BE2C (cell line): ENCODE results near the gene TMOD2.

Experiments
- DNase-seq: peaks from one replicate; pipeline ENCODE4 v3.0.0-alpha.2; 2020
- H3K27me3 ChIP-seq: fragments of 250-450 bp; sonication (Bioruptor Pico); 2 replicates; pipeline ENCODE4 v1.5.1; 2020; ENCODE audit warnings: mild to moderate bottlenecking
- H3K36me3 ChIP-seq: fragments of 250-450 bp; sonication (Bioruptor Pico); 2 replicates; pipeline ENCODE4 v1.5.1; 2020; ENCODE audit warnings: mild to moderate bottlenecking
- H3K4me1 ChIP-seq: fragments of 250-450 bp; sonication (Bioruptor Pico); 2 replicates; pipeline ENCODE4 v1.5.1; 2020
- H3K4me3 ChIP-seq: 2 replicates; pipeline ENCODE4 v1.5.1; 2011; ENCODE audit warnings: low read depth, low read length
- H3K9me3 ChIP-seq: fragments of 250-450 bp; sonication (Bioruptor Pico); 2 replicates; pipeline ENCODE4 v1.5.1; 2020
- TF ChIP-seq, protein P1 (sequence below): IDR thresholded peaks from 2 replicates; pipeline ENCODE4 v1.5.1; 2012; ENCODE audit warnings: mild to moderate bottlenecking, low read depth, low read length

TMOD2 gene

DNA sequence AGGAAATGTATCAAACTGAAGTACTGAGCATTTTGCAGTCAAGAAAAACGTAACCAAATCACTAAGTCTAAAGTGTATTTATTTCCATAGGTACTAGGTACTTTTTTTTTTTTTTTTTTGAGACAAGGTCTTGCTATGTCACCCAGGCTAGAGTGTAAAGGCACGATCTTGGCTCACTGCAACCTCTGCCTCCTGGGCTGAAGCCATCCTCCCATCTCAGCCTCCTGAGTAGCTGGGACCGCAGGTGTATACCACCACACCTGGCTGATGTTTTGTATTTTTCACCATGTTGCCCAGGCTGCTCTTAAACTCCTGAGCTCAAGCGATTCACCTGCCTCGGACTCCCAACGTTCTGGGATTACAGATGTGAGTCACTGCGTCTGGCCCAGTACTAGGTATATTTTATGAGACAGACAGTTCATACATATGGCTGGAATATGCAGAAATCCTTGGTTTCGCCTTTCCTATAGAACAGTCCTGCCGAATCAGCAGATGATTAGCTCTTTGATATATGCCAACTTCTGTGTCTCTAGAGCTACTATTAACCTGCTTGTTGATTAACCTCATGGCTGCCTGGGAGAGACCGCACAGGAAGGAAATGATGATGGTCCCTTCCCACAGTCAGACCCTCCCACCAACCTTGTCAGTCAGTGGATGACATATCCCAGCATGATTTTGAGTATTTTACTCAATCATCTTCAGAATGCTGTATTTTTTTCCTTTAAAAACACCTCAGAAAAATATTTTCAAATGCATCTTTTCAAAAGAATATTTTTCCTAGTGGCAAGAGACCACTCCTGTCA is 110.4 kb downstream of the TMOD2 start:
- TF ChIP-seq, protein P1, sequence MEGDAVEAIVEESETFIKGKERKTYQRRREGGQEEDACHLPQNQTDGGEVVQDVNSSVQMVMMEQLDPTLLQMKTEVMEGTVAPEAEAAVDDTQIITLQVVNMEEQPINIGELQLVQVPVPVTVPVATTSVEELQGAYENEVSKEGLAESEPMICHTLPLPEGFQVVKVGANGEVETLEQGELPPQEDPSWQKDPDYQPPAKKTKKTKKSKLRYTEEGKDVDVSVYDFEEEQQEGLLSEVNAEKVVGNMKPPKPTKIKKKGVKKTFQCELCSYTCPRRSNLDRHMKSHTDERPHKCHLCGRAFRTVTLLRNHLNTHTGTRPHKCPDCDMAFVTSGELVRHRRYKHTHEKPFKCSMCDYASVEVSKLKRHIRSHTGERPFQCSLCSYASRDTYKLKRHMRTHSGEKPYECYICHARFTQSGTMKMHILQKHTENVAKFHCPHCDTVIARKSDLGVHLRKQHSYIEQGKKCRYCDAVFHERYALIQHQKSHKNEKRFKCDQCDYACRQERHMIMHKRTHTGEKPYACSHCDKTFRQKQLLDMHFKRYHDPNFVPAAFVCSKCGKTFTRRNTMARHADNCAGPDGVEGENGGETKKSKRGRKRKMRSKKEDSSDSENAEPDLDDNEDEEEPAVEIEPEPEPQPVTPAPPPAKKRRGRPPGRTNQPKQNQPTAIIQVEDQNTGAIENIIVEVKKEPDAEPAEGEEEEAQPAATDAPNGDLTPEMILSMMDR: no peak
- H3K36me3 ChIP-seq: peaks cover 8% of the 10 kb centered on the region; the same call in 1 of the 2 replicates
- H3K4me1 ChIP-seq: no peaks in the 10 kb centered on the region
- H3K27me3 ChIP-seq: no peaks in the 10 kb centered on the region
- no peak overlapping the region for H3K4me3 ChIP-seq
- DNase-seq: no peak
- H3K9me3 ChIP-seq: no peaks in the 10 kb centered on the region

DNA sequence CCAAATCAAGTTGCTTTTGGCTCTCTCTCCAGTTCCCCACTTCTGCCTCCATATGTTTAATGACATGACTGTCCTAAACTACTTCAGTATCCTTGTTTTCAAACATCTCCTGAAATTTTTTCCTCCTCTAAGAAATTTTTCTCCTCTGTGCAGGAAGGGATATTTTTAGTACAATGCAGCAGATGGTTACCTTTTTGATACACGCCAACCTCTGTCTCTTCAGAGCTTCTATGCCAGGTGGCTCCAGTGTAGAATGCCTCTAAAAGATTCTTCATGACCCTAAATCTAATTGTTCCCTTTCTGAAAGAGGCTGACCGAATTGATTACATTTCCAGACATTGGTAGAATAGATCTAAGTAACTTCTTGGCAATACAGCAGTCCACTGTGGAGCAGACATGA is 111.7 kb downstream of the TMOD2 start:
- Histone ChIP-seq H3K9me3 (no peaks in the 10 kb centered on the region), H3K36me3 (peaks cover 8% of the 10 kb centered on the region; the same call in 1 of the 2 replicates), H3K27me3 (no peaks in the 10 kb centered on the region), H3K4me1 (no peaks in the 10 kb centered on the region; the same call in 1 of the 2 replicates), H3K4me3 (no peak overlapping the region)
- DNase-seq: no peak
- TF ChIP-seq, protein P1: no peak

DNA sequence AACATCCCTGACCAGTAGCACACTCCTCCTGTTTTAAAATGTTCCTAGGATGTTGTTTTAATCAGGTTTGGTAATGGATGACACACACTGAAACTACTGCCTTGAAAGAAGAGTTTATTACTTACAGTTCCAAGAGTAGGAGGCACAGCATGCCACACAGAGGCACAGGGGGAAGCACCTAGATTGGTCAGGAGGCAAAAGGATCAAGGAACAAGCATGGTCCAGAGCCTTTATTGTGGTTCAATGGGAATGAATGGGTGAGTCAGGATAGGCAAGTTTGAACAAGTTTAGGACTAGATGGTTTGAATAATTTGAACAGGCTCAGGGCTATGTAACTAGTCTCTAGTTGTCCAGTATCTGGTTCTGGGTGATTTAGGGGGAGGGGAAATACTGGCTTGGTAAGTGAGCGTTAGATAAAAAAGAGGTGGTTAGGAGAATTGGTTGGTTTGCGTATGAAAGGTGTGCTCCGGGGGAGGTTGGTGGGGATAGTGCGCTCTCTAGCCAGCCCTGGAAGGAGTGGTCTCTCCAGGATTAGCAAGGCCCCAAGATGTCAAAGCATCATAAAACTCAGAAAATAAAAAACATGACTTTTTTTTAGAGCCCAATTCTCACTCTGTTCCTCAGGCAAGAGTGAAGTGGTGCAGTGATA is 113.1 kb downstream of the TMOD2 start:
- Histone ChIP-seq H3K4me3 (no peak overlapping the region), H3K9me3 (no peaks in the 10 kb centered on the region), H3K27me3 (no peaks in the 10 kb centered on the region), H3K4me1 (no peaks in the 10 kb centered on the region; the same call in 1 of the 2 replicates), H3K36me3 (peaks cover 8% of the 10 kb centered on the region; the same call in 1 of the 2 replicates)
- DNase-seq: no peak
- TF ChIP-seq, protein P1: no peak

DNA sequence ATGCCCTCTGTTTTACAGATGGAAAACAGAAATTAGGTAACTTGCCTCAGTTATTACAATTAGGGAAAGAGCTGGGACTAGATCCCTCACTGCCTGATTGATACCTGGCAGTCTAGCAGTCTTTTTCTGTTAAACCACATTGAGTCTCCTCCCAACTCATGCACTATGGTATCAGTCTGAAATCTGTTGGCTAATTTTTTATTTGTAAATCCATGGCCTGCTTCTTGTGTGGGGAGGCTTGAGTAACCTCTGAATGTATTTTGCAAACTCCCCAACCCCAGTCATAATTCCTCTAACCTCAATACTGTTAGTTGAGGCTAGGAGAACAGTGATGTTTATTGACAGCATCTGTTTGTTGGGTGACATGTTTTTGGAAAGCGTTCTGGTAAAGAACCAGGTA is 113.9 kb downstream of the TMOD2 start:
- no peak overlapping the region for H3K4me3 ChIP-seq
- no peaks in the 10 kb centered on the region; the same call in 1 of the 2 replicates for H3K4me1 ChIP-seq
- no peaks in the 10 kb centered on the region for H3K27me3 ChIP-seq
- peaks cover 14% of the 10 kb centered on the region; the same call in 1 of the 2 replicates for H3K36me3 ChIP-seq
- DNase-seq: no peak
- TF ChIP-seq, protein P1: no peak
- H3K9me3 ChIP-seq: no peaks in the 10 kb centered on the region
